GM12878 (cell line): Measurements from ENCODE around the gene ARCN1.

ENCODE experiments used
- CEBPB ChIP-seq, 2 experiments: fragments of 150-350 bp in 1 of 2; IDR thresholded peaks; 2 replicates each; pipeline ENCODE4 v1.6.1; 2012 to 2014; ENCODE audit warnings: low read depth in 2 of 2, low read length in 2 of 2, borderline replicate concordance in 1 of 2, inconsistent platforms in 1 of 2
- EZH2 ChIP-seq: IDR thresholded peaks from 2 replicates; pipeline ENCODE4 v1.6.1; 2012; ENCODE audit warnings: low read depth, mild to moderate bottlenecking, control low read depth, inconsistent platforms, low read length, borderline replicate concordance; ENCODE audit not compliant: control insufficient read depth
- NFIC ChIP-seq: IDR thresholded peaks from 2 replicates; pipeline ENCODE4 v1.6.1; 2012; ENCODE audit warnings: low read depth, mild to moderate bottlenecking, inconsistent platforms, low read length, moderate library complexity
- NFYB ChIP-seq: IDR thresholded peaks from 2 replicates; pipeline ENCODE4 v1.6.1; 2011; ENCODE audit warnings: low read depth, mild to moderate bottlenecking, low read length, improper control_type of control experiment, moderate library complexity; ENCODE audit not compliant: insufficient read depth
- POLR2A ChIP-seq: IDR thresholded peaks from 2 replicates; pipeline ENCODE4 v1.6.1; 2011; ENCODE audit warnings: low read depth, mild to moderate bottlenecking, low read length
- STAT1 ChIP-seq: fragments of 450-650 bp; conservative IDR thresholded peaks from 2 replicates; pipeline ENCODE4 v1.6.1; 2014; ENCODE audit warnings: antibody characterized with exemption, mild to moderate bottlenecking
- TAF1 ChIP-seq: IDR thresholded peaks from 2 replicates; pipeline ENCODE4 v1.6.1; 2011; ENCODE audit warnings: mild to moderate bottlenecking, low read depth, low read length, borderline replicate concordance
- TBL1XR1 ChIP-seq: IDR thresholded peaks from 2 replicates; pipeline ENCODE4 v1.6.1; 2012; ENCODE audit warnings: low read depth, low read length, improper control_type of control experiment
- TF ChIP-seq, protein P1 (sequence below), 3 experiments: IDR thresholded peaks in 2 of 3; conservative IDR thresholded peaks in 1 of 3; 2 replicates each; pipeline ENCODE4 v1.5.1; 2011; ENCODE audit warnings: low read depth in 3 of 3, low read length in 3 of 3, mild to moderate bottlenecking in 3 of 3, control low read depth in 2 of 3, moderate library complexity in 2 of 3, inconsistent platforms in 1 of 3, mixed read lengths in 1 of 3; ENCODE audit not compliant: control insufficient read depth in 2 of 3, insufficient read depth in 1 of 3; ENCODE audit errors: extremely low read depth in 1 of 3

DNA sequence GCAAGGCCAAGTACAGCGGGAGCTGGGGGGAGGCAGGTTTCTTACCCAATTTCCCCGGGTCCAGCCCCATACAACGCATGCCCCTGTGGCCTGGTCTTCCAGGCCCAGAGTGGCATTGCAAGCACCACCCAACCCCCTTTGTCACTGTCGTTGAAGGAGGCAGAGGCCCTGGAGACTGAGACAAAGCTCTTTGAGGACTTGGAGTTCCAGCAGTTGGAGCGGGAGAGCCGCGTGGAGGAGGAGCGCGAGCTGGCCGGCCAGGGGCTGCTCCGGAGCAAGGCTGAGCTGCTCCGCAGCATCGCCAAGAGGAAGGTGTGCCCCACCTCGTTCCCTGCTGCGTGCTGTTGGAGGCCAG is 63.0 kb downstream of the ARCN1 start:
- TF ChIP-seq TBL1XR1 (no peak), POLR2A (no peak), EZH2 (no peak), STAT1 (no peak), TAF1 (no peak), CEBPB (IDR thresholded peaks at IDR 0.05; ENCODE audit: borderline replicate concordance in 1 of 2, low read depth in 2 of 2, low read length in 2 of 2) (no peak), NFIC (no peak), NFYB (no peak)
- TF ChIP-seq, protein P1, sequence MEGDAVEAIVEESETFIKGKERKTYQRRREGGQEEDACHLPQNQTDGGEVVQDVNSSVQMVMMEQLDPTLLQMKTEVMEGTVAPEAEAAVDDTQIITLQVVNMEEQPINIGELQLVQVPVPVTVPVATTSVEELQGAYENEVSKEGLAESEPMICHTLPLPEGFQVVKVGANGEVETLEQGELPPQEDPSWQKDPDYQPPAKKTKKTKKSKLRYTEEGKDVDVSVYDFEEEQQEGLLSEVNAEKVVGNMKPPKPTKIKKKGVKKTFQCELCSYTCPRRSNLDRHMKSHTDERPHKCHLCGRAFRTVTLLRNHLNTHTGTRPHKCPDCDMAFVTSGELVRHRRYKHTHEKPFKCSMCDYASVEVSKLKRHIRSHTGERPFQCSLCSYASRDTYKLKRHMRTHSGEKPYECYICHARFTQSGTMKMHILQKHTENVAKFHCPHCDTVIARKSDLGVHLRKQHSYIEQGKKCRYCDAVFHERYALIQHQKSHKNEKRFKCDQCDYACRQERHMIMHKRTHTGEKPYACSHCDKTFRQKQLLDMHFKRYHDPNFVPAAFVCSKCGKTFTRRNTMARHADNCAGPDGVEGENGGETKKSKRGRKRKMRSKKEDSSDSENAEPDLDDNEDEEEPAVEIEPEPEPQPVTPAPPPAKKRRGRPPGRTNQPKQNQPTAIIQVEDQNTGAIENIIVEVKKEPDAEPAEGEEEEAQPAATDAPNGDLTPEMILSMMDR (IDR thresholded peaks at IDR 0.05 in 2 of 3, conservative IDR thresholded peaks at IDR 0.05 in 1 of 3; ENCODE audit: control insufficient read depth in 2 of 3, extremely low read depth in 1 of 3, insufficient read depth in 1 of 3, low read depth in 3 of 3, low read length in 3 of 3): no peak
